Motor neuron (in vitro differentiated cells): ENCODE results near the gene PRSS2. TPM values are rescaled to one million over a fixed set of nuclear protein-coding genes. Genes with fewer than 3 reads are reported as not detected.
"Not testable (repeated sequence)": the region's sequence is repeated elsewhere in the genome, so short reads cannot be mapped to it uniquely, and the experiment has no call there.

Experiments used
- ATAC-seq, 8 experiments: fragments of 200-7000 bp; cut with Tn5 transposase; replicated peaks in 6 of 8; 2 replicates each; pipeline ENCODE4 v1.8.0; 2021; ENCODE audit warnings: mild to moderate bottlenecking in 8 of 8, moderate library complexity in 8 of 8
- H3K27ac ChIP-seq, 2 donors: fragments of 250-450 bp; sonication (Bioruptor Pico); 2 replicates each; pipeline ENCODE4 v1.9.0; 2021; ENCODE audit warnings: antibody characterized with exemption in 2 of 2, mild to moderate bottlenecking in 2 of 2, moderate library complexity in 1 of 2
- H3K4me1 ChIP-seq, 2 donors: fragments of 250-450 bp; sonication (Bioruptor Pico); replicated peaks in 1 of 2; 2 replicates each; pipeline ENCODE4 v1.6.1; 2021; ENCODE audit warnings: antibody characterized with exemption in 2 of 2, mild to moderate bottlenecking in 2 of 2, moderate library complexity in 1 of 2
- H3K4me3 ChIP-seq, 5 donors: fragments of 250-450 bp; sonication (Bioruptor Pico); 2 replicates each; pipeline ENCODE4 v1.9.0; 2021; ENCODE audit warnings: antibody characterized with exemption in 5 of 5, mild to moderate bottlenecking in 5 of 5, moderate library complexity in 4 of 5
- WGBS, 10 experiments: fragments of 450-650 bp; shearing (Covaris generic); methylation state at CpG; one replicate each; pipeline ENCODE4 v1.0.0; 2022; 5-methylcytosine and 5-hydroxymethylcytosine counted together
- in situ Hi-C, 9 experiments: fragments of 400-800 bp; cut with MboI; loops; one replicate each; pipeline ENCODE4 v1.15.0; 2021; ENCODE audit warnings: low sequenced_read_pairs in 9 of 9, low pct_unique_long_range_greater_than_20kb in 2 of 9; ENCODE audit not compliant: unreplicated experiment in 9 of 9
- total RNA-seq, 8 experiments: library from RNA; unstranded; fragments of 300-600 nt; gene quantifications; 2 replicates each; pipeline versions ENCODE4 v1.2.3 to v1.2.4, GENCODE V29; 2022

Gene PRSS2
- total RNA-seq, 8 experiments from 2014 or later = not detected

DNA sequence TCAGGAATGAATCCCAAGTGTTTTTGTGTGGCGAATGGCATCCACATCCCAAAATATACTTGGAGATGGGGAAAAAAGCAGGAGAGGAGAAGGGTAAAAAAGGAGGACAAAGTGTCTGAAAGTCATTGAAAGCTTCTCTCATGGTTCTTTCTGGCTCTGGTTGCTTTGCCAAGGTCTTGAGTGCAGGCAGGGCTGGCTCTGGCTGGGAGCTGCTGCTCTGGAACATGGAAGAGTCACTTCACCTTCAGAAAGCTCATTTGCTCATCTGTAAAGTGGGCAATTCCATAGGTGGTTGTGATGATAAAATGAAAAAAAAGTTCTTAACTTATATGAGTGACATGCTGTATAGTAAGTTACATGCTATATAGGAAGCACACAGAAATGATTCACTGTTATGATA is 2.9 kb upstream of the PRSS2 start:
- no peak overlapping the region for H3K4me3 ChIP-seq
- WGBS, 10 experiments = 0 to 67% (median 25%) methylated on average over 1 of the region's 1 CpG; no CpG with 5 or more reads in 5 of the 10 experiments
- in situ Hi-C loops = no loop called here
- H3K27ac ChIP-seq = no peak overlapping the region
- H3K4me1 ChIP-seq = no peaks in the 10 kb centered on the region
- ATAC-seq = no peak

DNA sequence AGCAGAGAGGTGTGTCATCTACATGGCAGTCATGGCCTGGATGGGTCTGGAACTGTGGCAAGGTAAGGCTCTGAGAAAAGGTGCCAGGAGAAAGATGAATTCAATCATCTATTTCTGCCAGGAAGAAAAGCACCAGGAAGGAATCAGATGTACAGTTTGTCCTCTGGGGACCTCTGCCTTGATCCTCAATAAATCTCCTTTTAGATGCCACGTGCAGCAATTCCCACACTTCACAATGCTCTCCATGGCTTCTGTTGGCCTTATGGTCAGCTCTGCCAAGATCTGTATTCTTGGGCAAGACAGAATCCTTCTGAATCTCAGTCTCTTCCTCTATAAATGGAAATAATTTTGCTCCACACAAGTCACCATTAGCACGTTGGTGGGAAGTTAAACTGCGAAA is 1.9 kb upstream of the PRSS2 start:
- H3K4me1 ChIP-seq, H3K27ac ChIP-seq, in situ Hi-C loops, ATAC-seq, H3K4me3 ChIP-seq: not testable (repeated sequence)
- 0 to 83% (median 57%) methylated on average over 1 to 3 of the region's 3 CpGs; no CpG with 5 or more reads in 4 of the 10 experiments for WGBS, 10 experiments

DNA sequence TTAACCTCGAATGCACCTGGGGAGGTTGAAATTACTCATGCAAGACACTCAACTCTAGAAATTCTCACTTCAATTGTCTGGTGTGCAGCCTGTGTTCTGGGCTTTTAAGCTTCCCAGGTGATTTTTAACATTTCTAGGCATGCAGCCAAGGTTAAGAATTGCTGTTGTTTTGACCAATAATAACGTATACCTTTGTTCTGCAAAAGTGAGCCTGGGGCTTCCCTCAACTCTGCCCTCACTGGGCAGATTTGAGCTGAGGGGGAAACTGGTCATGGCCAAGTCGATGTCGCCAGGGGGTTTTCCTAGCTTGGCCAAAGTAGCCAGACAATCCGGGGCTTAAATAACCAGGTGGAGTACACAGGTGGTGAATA is 568 bp downstream of the PRSS2 start:
- Histone ChIP-seq H3K4me1 (no peaks in the 10 kb centered on the region), H3K27ac (no peak overlapping the region), H3K4me3 (no peak overlapping the region)
- in situ Hi-C loops = no loop called here
- WGBS, 10 experiments = 0 to 80% (median 40%) methylated on average over 1 to 3 of the region's 5 CpGs; no CpG with 5 or more reads in 5 of the 10 experiments
- no peak for ATAC-seq

DNA sequence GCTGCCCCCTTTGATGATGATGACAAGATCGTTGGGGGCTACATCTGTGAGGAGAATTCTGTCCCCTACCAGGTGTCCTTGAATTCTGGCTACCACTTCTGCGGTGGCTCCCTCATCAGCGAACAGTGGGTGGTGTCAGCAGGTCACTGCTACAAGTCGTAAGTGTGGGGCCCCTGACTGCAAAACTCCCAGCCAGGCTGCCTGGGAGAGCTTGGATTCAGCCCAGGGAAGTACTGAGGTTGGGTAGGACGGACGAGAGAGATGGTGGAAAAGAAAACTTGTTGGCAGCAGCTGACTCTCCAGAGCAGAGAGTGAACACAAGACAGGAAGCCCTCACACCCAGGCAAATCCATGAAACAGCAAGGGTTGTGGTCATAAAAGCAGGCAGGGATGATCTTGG is 1.3 kb downstream of the PRSS2 start:
- in situ Hi-C loops = no loop called here
- peak in 1 of 8 experiments; percentile 38 for ATAC-seq
- Histone ChIP-seq H3K4me3 (no peak overlapping the region), H3K4me1 (no peaks in the 10 kb centered on the region), H3K27ac (no peak overlapping the region)
- 17 to 67% (median 40%) methylated on average over 1 to 4 of the region's 6 CpGs; no CpG with 5 or more reads in 5 of the 10 experiments for whole genome bisulfite sequencing, 10 experiments

DNA sequence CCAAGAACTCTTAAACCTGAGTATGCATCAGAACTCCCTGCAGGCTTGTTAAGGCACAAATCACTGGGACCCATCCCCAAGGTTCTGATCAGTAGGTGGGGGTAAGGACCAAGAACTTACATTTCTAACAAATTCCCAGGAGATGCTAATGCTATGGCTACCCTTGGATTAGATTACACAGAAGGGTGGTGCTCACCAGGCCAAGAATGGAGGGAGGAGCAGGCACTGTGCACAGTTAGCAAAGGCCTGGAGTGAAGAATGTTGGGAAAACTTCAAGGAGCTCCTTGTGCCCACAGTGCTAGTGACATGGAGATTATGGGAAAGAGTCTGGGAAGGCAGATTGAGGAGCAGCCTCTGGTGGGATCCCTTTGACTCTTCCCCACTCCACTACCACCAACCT is 1.9 kb downstream of the PRSS2 start:
- H3K4me1 ChIP-seq = no peaks in the 10 kb centered on the region
- no peak overlapping the region for H3K4me3 ChIP-seq
- ATAC-seq = peak in 2 of 8 experiments; percentile 87 to 92
- H3K27ac ChIP-seq = no peak overlapping the region
- in situ Hi-C loops = no loop called here

DNA sequence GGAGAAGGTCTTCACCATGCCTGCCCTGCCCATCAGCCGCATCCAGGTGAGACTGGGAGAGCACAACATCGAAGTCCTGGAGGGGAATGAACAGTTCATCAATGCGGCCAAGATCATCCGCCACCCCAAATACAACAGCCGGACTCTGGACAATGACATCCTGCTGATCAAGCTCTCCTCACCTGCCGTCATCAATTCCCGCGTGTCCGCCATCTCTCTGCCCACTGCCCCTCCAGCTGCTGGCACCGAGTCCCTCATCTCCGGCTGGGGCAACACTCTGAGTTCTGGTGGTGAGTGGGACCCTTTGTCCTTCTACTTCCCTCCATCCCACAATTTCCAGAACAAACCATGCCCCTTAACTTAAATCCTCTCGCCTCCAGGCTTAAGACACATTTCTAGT is 2.5 kb downstream of the PRSS2 start:
- Histone ChIP-seq H3K27ac (no peak overlapping the region), H3K4me1 (no peaks in the 10 kb centered on the region), H3K4me3 (no peak overlapping the region)
- no peak for ATAC-seq
- in situ Hi-C loops = no loop called here
- WGBS, 10 experiments = 17 to 100% (median 71%) methylated on average over 1 to 6 of the region's 12 CpGs; no CpG with 5 or more reads in 4 of the 10 experiments

DNA sequence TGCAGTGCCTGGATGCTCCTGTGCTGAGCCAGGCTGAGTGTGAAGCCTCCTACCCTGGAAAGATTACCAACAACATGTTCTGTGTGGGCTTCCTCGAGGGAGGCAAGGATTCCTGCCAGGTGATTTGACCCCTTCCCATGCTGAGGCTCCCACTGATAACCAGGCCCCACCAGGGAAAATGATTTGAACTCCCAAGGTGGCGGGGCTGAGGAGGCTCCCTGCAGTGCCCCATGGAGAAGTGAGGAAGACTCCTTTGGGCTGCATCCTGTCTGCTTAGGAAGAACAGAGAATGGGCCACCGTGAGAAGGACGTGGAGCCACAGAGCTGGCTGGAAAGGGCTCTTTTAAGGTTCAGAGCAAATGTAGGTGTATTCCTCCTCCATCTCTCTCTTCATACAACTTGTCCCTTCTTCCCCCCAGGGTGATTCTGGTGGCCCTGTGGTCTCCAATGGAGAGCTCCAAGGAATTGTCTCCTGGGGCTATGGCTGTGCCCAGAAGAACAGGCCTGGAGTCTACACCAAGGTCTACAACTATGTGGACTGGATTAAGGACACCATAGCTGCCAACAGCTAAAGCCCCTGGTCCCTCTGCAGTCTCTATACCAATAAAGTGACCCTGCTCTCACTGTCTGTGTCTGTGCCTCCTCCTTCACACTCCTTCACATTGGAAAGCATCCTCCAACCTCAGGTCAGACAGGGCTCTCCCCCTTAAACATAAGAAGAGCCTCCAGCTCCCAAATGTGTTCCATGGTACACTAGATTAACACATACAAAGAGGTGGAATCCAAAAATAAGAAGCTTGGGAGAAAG is 3.4 kb downstream of the PRSS2 start:
- H3K27ac ChIP-seq = no peak overlapping the region
- H3K4me3 ChIP-seq = no peak overlapping the region
- in situ Hi-C loops = no loop called here
- H3K4me1 ChIP-seq = no peaks in the 10 kb centered on the region
- no peak for ATAC-seq
- 0 to 52% (median 30%) methylated on average over 1 to 4 of the region's 4 CpGs; no CpG with 5 or more reads in 3 of the 10 experiments for WGBS, 10 experiments

DNA sequence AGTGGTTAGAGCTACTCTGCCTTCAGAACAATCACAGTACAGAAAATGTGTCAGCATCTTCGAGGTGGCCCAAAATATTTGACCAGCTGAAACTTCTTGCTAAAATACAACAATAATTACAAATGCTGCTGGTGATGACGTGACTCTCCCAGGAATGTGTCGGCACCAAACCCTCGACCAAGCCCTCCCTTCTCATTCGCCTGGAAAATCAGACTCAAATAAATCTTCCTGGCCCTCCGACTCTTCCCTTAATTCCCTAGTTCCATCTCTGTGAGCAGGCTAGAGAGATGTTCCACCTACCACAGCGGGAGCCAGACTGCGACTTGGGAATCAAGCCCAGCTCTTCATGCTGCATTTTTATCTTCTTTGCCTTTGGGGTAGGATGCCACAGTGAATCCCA is 4.1 kb downstream of the PRSS2 start:
- WGBS, 10 experiments = 7 to 100% (median 48%) methylated on average over 2 to 8 of the region's 8 CpGs; no CpG with 5 or more reads in 2 of the 10 experiments
- no peak overlapping the region for H3K4me3 ChIP-seq
- in situ Hi-C loops = loop anchor here in 5 of 9 experiments (25.0 kb wide), 3 partner anchors 138 to 238 kb away; no protein-coding TSS in a partner anchor
- H3K27ac ChIP-seq = no peak overlapping the region
- ATAC-seq = no peak
- no peaks in the 10 kb centered on the region for H3K4me1 ChIP-seq

DNA sequence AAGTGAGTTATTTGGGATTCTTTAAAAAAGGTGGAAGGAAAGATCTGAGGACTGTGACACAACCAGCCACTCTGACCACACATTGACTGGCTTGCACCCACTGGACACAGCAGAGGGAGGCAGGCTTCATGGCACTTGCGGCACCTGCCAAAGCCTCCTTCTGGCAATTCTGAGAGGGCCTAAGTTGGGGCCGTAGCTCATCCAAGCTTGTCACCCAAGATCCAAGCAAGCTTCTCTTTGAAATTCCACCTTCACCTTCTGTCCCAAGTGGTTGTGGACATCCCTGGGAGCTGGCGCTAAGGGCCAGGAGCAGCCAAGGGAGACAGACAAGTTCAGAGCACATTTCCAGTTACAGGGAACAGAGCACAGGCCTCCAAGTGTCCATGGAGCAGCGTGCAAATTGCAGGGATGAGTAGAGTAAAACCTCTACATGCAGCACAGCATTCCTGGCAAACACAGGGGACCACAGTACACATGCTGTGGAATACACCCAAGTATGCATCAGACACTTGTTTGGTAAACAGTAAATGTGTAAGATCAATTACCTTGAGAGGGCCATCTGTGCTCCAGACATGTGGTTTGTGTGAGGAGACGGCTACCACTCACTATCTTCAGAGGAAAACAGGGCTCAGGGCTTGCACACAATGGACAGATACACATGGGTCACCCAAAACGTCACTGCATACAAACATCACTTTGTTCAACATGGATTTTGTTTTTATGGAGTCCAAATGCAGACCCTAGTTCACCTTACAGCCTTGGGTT is 4.8 kb downstream of the PRSS2 start:
- peak in 1 of 8 experiments; percentile 36 for ATAC-seq
- H3K4me3 ChIP-seq, H3K4me1 ChIP-seq, H3K27ac ChIP-seq: not testable (repeated sequence)
- WGBS, 10 experiments = 0 to 89% (median 61%) methylated on average over 1 to 5 of the region's 6 CpGs; no CpG with 5 or more reads in 2 of the 10 experiments
- in situ Hi-C loops = loop anchor here in 5 of 9 experiments (25.0 kb wide), 3 partner anchors 138 to 238 kb away; no protein-coding TSS in a partner anchor

DNA sequence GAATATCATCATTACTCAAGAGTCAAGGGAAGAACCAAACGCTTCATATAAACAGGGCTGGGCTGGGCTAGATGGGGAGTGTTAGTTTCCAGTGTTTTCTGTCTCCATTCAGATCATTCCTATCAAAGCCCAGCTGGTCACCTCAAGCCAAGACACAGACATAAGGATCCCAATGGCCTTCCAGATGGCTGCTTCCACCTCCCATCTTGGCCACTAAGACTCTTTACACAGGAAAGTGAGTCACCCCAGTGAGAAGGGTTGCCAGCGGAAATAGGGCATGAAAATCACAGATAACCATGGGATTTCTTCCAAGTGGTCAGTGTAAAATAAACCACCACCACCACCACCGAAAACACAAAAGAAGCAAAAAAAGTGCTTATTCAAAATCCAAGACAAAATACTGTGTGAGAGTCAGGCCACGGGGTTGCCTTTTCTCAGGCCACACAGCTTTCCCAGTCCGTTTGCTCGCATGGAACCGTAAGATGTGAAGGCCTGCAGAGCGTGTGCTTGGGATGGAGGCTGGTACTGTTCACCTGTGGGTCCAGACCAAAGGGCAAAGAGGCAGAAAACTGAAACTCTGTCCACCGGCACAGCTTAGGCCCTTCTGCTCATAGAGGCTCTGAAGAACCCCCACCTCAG is 5.6 kb downstream of the PRSS2 start:
- 28 to 100% (median 73%) methylated on average over 1 to 7 of the region's 9 CpGs; no CpG with 5 or more reads in 1 of the 10 experiments for WGBS, 10 experiments
- no peak overlapping the region for H3K4me3 ChIP-seq
- no peak overlapping the region for H3K27ac ChIP-seq
- in situ Hi-C loops = loop anchor here in 5 of 9 experiments (25.0 kb wide), 3 partner anchors 139 to 239 kb away; no protein-coding TSS in a partner anchor
- peak in 1 of 8 experiments; percentile 42 for ATAC-seq
- H3K4me1 ChIP-seq = no peaks in the 10 kb centered on the region

DNA sequence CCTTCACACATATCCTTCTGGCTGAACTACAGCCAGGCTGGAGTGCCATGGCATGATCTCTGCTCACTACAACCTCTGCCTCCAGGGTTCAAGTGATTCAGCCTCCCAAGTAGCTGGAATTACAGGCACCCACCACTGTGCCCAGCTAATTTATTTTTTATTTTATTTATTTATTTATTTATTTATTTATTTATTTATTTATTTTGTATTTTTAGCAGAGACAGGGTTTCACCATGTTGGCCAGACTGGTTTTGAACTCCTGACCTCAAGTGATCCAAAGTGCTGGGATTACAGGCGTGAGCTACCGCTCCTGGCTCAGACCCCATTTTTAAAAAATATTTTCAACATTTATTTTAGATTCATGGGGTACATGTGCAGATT is 6.1 kb downstream of the PRSS2 start:
- WGBS, 10 experiments = 31 to 100% (median 83%) methylated on average over 2 of the region's 2 CpGs; no CpG with 5 or more reads in 1 of the 10 experiments
- H3K27ac ChIP-seq, H3K4me1 ChIP-seq, H3K4me3 ChIP-seq, ATAC-seq: not testable (repeated sequence)
- in situ Hi-C loops = loop anchor here in 5 of 9 experiments (25.0 kb wide), 3 partner anchors 140 to 240 kb away; no protein-coding TSS in a partner anchor

DNA sequence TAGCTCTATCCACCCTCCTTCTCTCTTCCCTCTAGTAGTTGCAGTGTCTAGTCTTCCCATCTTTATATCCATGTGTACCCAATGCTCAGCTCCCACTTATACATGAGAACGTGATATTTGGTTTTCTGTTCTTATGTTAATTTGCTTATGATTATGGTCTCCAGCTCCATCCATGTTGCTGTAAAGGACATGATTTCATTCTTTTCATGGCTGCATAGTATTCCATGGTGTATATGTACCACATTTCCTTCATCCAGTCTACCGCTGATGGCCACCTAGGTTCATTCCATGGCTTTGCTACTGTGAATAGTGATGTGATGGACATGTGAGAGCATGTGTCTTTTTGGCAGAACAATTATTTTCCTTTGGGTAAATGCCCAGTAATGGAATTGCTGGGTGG is 6.5 kb downstream of the PRSS2 start:
- no peak overlapping the region for H3K4me3 ChIP-seq
- no peaks in the 10 kb centered on the region for H3K4me1 ChIP-seq
- ATAC-seq = no peak
- in situ Hi-C loops = loop anchor here in 5 of 9 experiments (25.0 kb wide), 3 partner anchors 140 to 240 kb away; no protein-coding TSS in a partner anchor
- 0 to 100% (median 94%) methylated on average over 1 to 2 of the region's 2 CpGs; no CpG with 5 or more reads in 3 of the 10 experiments for WGBS, 10 experiments
- no peak overlapping the region for H3K27ac ChIP-seq
